ENCODE data around the gene SPINK4. TPM values are rescaled to one million over a fixed set of nuclear protein-coding genes. Genes with fewer than 3 reads are reported as not detected.

Gene SPINK4
- total and polyA plus RNA-seq, 5 donors from 2014 or later: not detected

DNA sequence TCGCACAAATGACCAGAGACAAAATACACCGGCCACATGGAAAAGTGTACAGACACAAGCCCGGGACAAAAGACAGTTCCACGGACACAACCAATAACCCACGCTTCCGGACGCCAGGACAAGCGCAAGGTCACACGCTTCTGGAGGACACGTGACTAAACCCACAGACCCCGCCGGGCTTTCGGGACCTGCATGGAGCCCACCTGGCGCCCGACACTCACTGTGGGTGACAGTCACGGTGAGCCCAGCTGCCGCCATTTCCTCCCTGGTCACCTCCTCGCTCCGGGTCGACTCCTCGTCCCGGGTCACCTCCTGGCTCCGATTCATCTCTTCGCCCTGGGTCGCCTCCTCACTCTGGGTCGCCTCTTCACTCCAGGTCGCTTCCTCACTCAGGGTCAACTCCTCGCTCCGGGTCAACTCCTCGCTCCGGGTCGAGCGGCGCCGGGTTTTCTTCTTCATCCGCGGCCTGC lies 24.1 kb downstream of the SPINK4 start:
- H3K4me3 ChIP-seq (ENCODE audit: low read depth, low read length): peak overlapping the region; percentile 93
- Mint-ChIP-seq H3K36me3 (peaks cover 26% of the 10 kb centered on the region), H3K4me3 (peak overlapping the region; percentile 93 to 99 (median 96)), H3K27ac (peak overlapping the region; percentile 86 to 96 (median 94)), H3K27me3 (no peaks in the 10 kb centered on the region), H3K4me1 (peaks cover 20 to 74% (median 43%) of the 10 kb centered on the region in 4 donors), H3K9me3 (no peaks in the 10 kb centered on the region)
- no peak for ATAC-seq (ENCODE audit: low read depth in 2 of 2)
- peak; percentile 23 to 60 (median 49) for DNase-seq
- H3K27ac ChIP-seq (ENCODE audit: insufficient read depth, low read length, poor library complexity, severe bottlenecking): peak overlapping the region; percentile 88
- no peaks in the 10 kb centered on the region for H3K9me3 ChIP-seq (ENCODE audit: control insufficient read depth in 2 of 2, low read length in 2 of 2)
- H3K27me3 ChIP-seq (ENCODE audit: control insufficient read depth, insufficient read depth, low read length): no peaks in the 10 kb centered on the region
- H3K36me3 ChIP-seq (ENCODE audit: control insufficient read depth, insufficient read depth, low read length): peaks cover 48% of the 10 kb centered on the region
- peaks cover 37% of the 10 kb centered on the region for H3K4me1 ChIP-seq (ENCODE audit: control insufficient read depth, insufficient read depth, low read length, poor library complexity, severe bottlenecking)

DNA sequence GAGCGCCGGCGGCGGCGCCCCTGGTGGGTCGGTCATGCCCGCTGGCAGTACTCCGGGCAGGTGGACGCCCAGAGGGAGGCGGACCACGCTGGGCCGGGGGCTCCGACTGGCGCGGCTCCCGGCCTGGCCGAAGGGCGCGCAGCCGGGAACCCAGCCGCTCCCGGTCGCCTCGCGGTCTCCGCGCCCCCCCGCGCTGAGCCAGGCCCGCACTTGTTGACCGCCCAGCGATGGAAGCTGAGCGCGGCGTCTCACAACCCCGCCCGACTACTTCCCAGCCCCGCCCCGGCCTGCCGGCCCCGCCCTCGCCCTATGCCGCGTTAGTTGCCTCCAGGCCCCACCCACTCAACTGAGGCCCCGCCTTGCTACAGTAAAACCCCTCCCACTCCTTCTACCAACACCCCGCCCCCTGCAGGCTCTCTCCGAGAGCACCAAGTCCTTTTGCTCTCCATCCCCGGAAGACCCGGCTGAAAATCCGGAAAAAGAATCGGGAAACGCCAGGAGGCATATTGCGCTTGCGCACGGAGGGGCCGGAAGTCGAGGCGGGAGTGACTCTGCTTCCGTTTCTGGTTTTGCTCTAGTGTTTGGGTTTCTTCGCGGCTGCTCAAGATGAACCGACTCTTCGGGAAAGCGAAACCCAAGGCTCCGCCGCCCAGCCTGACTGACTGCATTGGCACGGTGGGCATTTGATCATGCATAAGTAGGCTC lies 24.7 kb downstream of the SPINK4 start, which contains the start of the genes BAG1 and CHMP5:
BAG1 (minus strand) TSS at position 236 of the 705 bp plus-strand sequence.
CHMP5 (plus strand) TSS at position 577 of the 705 bp plus-strand sequence; CDS start at position 607, 30 bp downstream.
- H3K9me3 Mint-ChIP-seq: no peaks in the 10 kb centered on the region
- DNase-seq (peak; percentile 99 to 100 (median 100)), ATAC-seq (ENCODE audit: low read depth in 2 of 2) (peak; percentile 92 to 94)
- peak within 1 kb of the TSS; percentile 94 to 99 (median 97) for H3K27ac Mint-ChIP-seq
- no peaks in the 10 kb centered on the region for H3K27me3 Mint-ChIP-seq
- Histone ChIP-seq H3K27me3 (ENCODE audit: control insufficient read depth, insufficient read depth, low read length) (no peaks in the 10 kb centered on the region), H3K4me3 (ENCODE audit: low read depth, low read length) (peak within 1 kb of the TSS; percentile 93), H3K4me1 (ENCODE audit: control insufficient read depth, insufficient read depth, low read length, poor library complexity, severe bottlenecking) (peaks cover 37% of the 10 kb centered on the region), H3K36me3 (ENCODE audit: control insufficient read depth, insufficient read depth, low read length) (peaks cover 48% of the 10 kb centered on the region), H3K9me3 (ENCODE audit: control insufficient read depth in 2 of 2, low read length in 2 of 2) (no peaks in the 10 kb centered on the region), H3K27ac (ENCODE audit: insufficient read depth, low read length, poor library complexity, severe bottlenecking) (peak within 1 kb of the TSS; percentile 88)
- peak within 1 kb of the TSS; percentile 93 to 99 (median 97) for H3K4me3 Mint-ChIP-seq
- H3K4me1 Mint-ChIP-seq: peaks cover 19 to 71% (median 42%) of the 10 kb centered on the region in 4 donors
- H3K36me3 Mint-ChIP-seq: peaks cover 25% of the 10 kb centered on the region

DNA sequence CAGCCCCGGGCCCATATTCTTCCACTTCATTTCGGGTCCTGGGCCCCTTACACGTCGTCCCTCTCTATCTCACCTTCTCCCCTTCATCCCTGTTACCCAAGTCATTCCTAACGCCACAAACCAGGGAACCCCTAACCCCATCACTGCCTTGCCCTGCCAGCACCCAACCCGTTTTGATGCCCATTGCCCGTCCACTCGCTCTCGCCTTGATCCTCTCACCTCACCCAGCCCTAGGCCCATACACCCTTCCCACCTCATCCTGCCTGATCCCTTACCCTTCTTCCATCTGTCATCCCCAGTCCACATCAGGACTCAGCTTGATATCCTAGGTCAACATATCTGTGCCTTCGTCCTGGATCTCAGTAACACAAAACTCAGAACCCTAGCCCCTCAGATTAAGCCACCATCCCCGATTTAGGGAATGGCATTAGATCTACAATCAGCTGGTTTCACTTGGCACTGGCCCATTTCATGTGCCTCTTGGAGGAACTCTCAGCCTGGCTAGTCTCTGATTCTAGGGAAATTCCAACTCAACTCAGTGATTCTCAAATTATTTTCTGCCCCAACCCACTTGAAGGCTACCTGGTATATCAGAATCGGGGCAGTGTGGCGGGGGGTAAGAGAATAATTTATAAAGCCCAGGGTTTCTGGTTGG lies 25.4 kb downstream of the SPINK4 start:
- ATAC-seq (ENCODE audit: low read depth in 2 of 2) (no peak), DNase-seq (peak in 1 of 3 donors; percentile 13)
- H3K27ac ChIP-seq (ENCODE audit: insufficient read depth, low read length, poor library complexity, severe bottlenecking): peak overlapping the region; percentile 88
- Mint-ChIP-seq H3K9me3 (no peaks in the 10 kb centered on the region), H3K4me1 (peaks cover 16 to 66% (median 37%) of the 10 kb centered on the region in 4 donors), H3K4me3 (peak overlapping the region; percentile 90 to 97 (median 94)), H3K27me3 (no peaks in the 10 kb centered on the region), H3K27ac (peak overlapping the region; percentile 94 to 99 (median 97)), H3K36me3 (peaks cover 23% of the 10 kb centered on the region)
- no peaks in the 10 kb centered on the region for H3K9me3 ChIP-seq (ENCODE audit: control insufficient read depth in 2 of 2, low read length in 2 of 2)
- H3K4me1 ChIP-seq (ENCODE audit: control insufficient read depth, insufficient read depth, low read length, poor library complexity, severe bottlenecking): peaks cover 37% of the 10 kb centered on the region
- peak overlapping the region; percentile 81 for H3K4me3 ChIP-seq (ENCODE audit: low read depth, low read length)
- H3K36me3 ChIP-seq (ENCODE audit: control insufficient read depth, insufficient read depth, low read length): peaks cover 44% of the 10 kb centered on the region
- H3K27me3 ChIP-seq (ENCODE audit: control insufficient read depth, insufficient read depth, low read length): no peaks in the 10 kb centered on the region

DNA sequence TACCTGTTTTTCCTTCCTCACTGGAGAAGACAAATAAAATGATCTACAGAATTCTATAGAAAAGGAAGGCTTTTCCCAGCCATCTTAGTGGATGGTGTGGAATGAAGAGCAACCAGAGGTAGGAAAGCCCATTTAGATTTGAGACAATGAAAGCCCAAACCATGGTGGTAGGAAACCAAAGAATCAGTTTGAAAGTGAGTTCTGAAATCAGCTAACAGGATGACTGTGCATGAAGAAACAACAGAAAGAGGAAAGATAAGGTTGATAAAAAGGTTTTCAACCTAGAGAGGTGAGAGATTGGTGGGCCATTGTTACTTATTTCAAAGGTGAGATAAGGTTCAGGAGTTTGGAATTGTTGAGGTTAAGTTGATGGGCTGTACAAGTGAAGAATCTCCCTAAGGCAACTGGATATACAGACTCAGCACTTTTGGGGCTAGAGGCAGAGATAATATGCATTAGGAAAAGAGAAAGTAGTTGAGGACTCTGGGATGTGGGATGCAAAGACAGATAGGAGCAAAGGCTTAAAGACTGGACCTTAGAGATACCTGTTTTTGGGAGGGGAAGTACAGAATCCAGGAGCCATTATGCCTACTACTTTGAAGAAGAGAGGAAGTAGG lies 27.3 kb downstream of the SPINK4 start:
- Mint-ChIP-seq H3K4me3 (peak overlapping the region in 2 of 4 donors; percentile 7 to 90), H3K36me3 (peaks cover 28% of the 10 kb centered on the region), H3K27ac (peak overlapping the region; percentile 0 to 94 (median 67)), H3K4me1 (peaks cover 24 to 61% (median 39%) of the 10 kb centered on the region in 4 donors), H3K27me3 (no peaks in the 10 kb centered on the region), H3K9me3 (no peaks in the 10 kb centered on the region)
- Histone ChIP-seq H3K4me1 (ENCODE audit: control insufficient read depth, insufficient read depth, low read length, poor library complexity, severe bottlenecking) (peaks cover 37% of the 10 kb centered on the region), H3K9me3 (ENCODE audit: control insufficient read depth in 2 of 2, low read length in 2 of 2) (no peaks in the 10 kb centered on the region), H3K27ac (ENCODE audit: insufficient read depth, low read length, poor library complexity, severe bottlenecking) (peak overlapping the region; percentile 52), H3K4me3 (ENCODE audit: low read depth, low read length) (peak overlapping the region; percentile 28), H3K27me3 (ENCODE audit: control insufficient read depth, insufficient read depth, low read length) (no peaks in the 10 kb centered on the region), H3K36me3 (ENCODE audit: control insufficient read depth, insufficient read depth, low read length) (peaks cover 48% of the 10 kb centered on the region)
- DNase-seq (no peak), ATAC-seq (ENCODE audit: low read depth in 2 of 2) (no peak)

DNA sequence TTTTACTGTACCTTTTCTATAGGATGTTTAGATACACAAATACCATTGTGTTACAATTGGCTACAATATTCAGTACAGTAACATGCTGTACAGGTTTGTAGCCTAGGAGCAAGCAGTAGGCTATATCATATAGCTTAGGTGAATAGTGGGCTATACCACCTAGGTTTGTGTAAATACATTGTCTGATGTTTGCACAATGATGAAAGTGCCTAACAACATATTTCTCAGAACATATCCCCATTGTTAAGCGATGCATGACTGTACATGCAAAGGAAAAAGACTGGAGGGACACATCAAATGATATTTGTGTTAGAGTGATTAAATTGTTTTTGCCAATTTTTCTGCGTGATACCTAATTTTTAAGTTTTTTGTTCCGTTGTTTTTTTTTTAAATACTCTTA lies 30.2 kb downstream of the SPINK4 start:
- Mint-ChIP-seq H3K27me3 (no peaks in the 10 kb centered on the region), H3K9me3 (no peaks in the 10 kb centered on the region), H3K4me3 (no peak overlapping the region), H3K27ac (no peak overlapping the region), H3K36me3 (peaks cover 33% of the 10 kb centered on the region), H3K4me1 (peaks cover 30 to 49% (median 32%) of the 10 kb centered on the region in 4 donors)
- DNase-seq (no peak), ATAC-seq (ENCODE audit: low read depth in 2 of 2) (no peak)
- Histone ChIP-seq H3K4me1 (ENCODE audit: control insufficient read depth, insufficient read depth, low read length, poor library complexity, severe bottlenecking) (peaks cover 23% of the 10 kb centered on the region), H3K36me3 (ENCODE audit: control insufficient read depth, insufficient read depth, low read length) (peaks cover 70% of the 10 kb centered on the region), H3K27me3 (ENCODE audit: control insufficient read depth, insufficient read depth, low read length) (no peaks in the 10 kb centered on the region), H3K9me3 (ENCODE audit: control insufficient read depth in 2 of 2, low read length in 2 of 2) (no peaks in the 10 kb centered on the region), H3K4me3 (ENCODE audit: low read depth, low read length) (no peak overlapping the region), H3K27ac (ENCODE audit: insufficient read depth, low read length, poor library complexity, severe bottlenecking) (no peak overlapping the region)

DNA sequence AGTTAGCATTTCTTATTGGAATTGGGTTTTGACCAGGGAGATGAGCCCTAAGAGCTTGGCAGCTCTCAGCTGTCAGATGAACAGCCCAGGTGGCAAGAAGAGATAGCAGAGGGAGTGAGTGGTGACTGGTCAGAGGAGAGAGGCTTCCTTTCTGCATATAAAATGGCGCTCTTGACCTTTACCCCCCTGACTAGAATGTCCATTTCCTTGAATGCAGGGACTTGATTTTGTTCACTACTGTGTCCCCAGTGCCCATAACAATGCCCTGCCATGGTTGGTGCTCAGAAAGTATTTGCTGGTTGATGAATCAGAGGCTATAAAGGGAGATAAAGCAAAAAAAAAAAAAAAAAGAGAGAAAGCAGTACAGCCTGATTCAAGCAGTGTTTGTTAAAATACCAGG lies 32.1 kb downstream of the SPINK4 start:
- peaks cover 14 to 30% (median 24%) of the 10 kb centered on the region in 4 donors for H3K4me1 Mint-ChIP-seq
- H3K27ac Mint-ChIP-seq: peak overlapping the region in 2 of 3 donors; percentile 29 to 44
- H3K9me3 Mint-ChIP-seq: no peaks in the 10 kb centered on the region
- H3K9me3 ChIP-seq (ENCODE audit: control insufficient read depth in 2 of 2, low read length in 2 of 2): no peaks in the 10 kb centered on the region
- H3K27me3 ChIP-seq (ENCODE audit: control insufficient read depth, insufficient read depth, low read length): no peaks in the 10 kb centered on the region
- H3K27ac ChIP-seq (ENCODE audit: insufficient read depth, low read length, poor library complexity, severe bottlenecking): no peak overlapping the region
- DNase-seq: no peak
- peaks cover 84% of the 10 kb centered on the region for H3K36me3 ChIP-seq (ENCODE audit: control insufficient read depth, insufficient read depth, low read length)
- H3K36me3 Mint-ChIP-seq: peaks cover 36% of the 10 kb centered on the region
- no peak for ATAC-seq (ENCODE audit: low read depth in 2 of 2)
- H3K4me1 ChIP-seq (ENCODE audit: control insufficient read depth, insufficient read depth, low read length, poor library complexity, severe bottlenecking): peaks cover 6% of the 10 kb centered on the region
- no peak overlapping the region for H3K4me3 Mint-ChIP-seq
- no peaks in the 10 kb centered on the region for H3K27me3 Mint-ChIP-seq
- no peak overlapping the region for H3K4me3 ChIP-seq (ENCODE audit: low read depth, low read length)

DNA sequence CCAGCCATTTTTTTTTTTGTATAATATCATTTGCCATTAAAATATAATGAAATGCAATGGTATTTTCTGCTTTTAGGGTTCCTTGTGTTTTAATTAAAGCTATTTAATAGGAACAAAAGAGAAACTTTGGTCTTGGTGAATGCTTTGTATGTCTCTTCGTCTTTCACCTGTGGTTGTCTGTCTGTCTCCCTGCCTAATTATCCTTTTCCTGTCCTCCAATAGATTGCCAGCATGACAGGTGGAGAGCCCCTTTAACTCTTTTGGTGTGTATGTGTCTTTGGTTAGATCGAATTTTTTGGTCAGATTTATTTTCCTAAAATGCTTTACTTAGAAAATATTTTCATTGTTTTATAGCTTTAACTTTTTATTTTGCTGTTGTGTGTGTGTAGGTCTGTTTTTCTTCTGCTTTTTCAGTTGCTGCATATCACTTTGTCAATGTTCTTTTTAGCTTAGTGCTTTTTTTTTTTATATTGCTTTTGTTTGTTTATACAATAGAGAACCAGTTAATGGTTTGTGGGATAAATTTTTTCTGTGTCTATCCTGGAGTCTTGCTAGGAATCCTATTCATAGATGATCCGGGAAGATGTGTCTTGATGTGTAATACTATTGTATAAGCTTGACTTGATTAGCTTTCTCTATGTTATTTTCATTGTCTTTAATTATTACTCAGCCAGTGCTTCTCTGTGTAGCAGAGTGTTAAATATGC lies 33.5 kb downstream of the SPINK4 start:
- Mint-ChIP-seq H3K9me3 (no peaks in the 10 kb centered on the region), H3K27ac (no peak overlapping the region), H3K4me3 (no peak overlapping the region), H3K4me1 (peaks cover 13 to 28% (median 17%) of the 10 kb centered on the region in 4 donors), H3K27me3 (no peaks in the 10 kb centered on the region), H3K36me3 (peaks cover 41% of the 10 kb centered on the region)
- Histone ChIP-seq H3K36me3 (ENCODE audit: control insufficient read depth, insufficient read depth, low read length) (peaks cover 88% of the 10 kb centered on the region), H3K9me3 (ENCODE audit: control insufficient read depth in 2 of 2, low read length in 2 of 2) (no peaks in the 10 kb centered on the region), H3K4me3 (ENCODE audit: low read depth, low read length) (no peak overlapping the region), H3K4me1 (ENCODE audit: control insufficient read depth, insufficient read depth, low read length, poor library complexity, severe bottlenecking) (no peaks in the 10 kb centered on the region), H3K27me3 (ENCODE audit: control insufficient read depth, insufficient read depth, low read length) (no peaks in the 10 kb centered on the region), H3K27ac (ENCODE audit: insufficient read depth, low read length, poor library complexity, severe bottlenecking) (no peak overlapping the region)
- no peak for ATAC-seq (ENCODE audit: low read depth in 2 of 2)
- DNase-seq: no peak

All from CD4-positive, CD25-positive, alpha-beta regulatory T cell (primary cell).